NCI-H524 treated with DMSO at 0.1 percent for 48 hours (cell line): ENCODE data around the gene ST6GALNAC1.
A peak's percentile ranks its signal among the peaks of the same experiment; 100 is the strongest.
"Not testable (repeated sequence)": the region's sequence is repeated elsewhere in the genome, so short reads cannot be mapped to it uniquely, and the experiment has no call there.

Source experiments
- DNase-seq: peaks from one replicate; lab custom pipeline; 2025; lab: John Stamatoyannopoulos, UW

Gene ST6GALNAC1

DNA sequence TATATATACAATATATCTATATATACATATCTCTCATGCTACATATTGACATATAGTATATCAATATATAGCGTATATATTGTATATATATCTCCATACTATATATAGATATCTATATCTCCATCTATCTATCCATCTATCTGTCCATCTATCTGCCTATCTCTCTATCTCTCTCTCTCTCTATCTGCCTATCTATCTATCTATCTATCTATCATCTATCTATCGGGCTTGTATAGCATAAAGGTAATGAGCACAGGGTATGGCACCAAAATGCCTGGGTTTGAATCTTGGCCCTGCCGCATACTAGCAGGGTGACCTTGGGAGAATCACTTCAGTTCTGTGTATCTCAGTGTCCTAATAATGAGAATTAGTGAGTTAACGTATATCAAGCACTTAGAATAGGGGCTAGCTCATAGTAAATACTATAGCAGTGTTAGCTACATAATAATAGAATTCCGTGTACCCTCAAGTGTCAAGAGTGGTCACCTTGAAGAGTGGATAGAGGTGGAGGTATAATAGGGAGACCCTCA lies 1.5 kb downstream of the ST6GALNAC1 start:
- DNase-seq, result no peak

DNA sequence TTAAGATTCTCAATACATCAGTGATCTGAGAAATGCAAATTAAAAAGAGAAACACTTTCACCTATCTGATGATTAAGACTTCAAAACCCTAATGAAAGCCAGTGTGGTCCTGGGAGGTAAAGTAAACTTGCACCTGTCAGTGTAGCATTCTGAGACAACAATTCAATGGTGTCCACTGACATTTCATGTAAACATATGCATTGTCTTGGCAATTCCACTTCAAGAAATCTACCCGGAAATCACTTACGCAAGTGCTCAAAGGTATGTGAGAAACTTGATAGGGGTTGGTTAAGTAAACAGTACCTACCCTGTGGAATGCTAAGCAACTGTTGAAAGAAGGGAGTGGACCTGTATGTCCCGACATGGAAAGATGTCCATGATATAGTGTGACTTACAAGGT lies 2.1 kb downstream of the ST6GALNAC1 start:
- no peak for DNase-seq

DNA sequence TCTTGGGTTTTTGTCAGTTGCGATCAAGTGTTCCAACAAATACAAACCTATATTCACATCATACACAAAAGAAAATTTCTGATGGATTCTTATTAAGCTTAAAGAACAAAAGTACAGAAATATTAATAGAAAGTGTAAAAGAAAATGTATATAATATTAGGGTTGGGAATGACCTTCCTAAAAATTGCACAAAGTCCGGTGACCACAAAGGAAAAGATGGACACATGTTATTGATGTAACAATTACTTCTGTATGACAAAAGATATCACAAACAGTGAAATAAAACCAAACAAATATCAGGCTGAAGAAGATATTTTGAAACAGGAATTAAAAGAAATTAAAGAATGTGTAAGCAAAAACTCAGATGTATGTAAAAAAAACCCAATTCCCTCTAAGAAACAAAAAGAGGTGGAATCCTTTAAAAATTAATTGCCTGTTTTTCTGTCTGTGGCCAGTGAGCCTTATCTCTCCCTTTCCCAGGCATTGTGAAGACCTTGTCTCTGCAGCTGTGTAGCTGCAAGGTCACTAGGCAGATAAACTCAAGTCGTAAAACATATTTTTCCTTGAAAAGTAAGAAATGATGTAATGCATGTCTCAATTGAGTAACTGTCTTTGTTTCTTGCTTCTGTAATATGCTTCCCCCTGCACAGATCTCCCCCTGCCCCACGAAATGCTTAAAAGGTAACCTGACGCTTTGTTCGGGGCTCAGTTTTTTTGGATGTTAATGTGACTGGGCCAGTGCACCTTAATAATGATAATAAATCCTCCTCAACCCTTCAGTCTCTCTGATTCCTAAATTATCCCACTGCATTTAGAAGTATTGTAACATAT lies 2.8 kb downstream of the ST6GALNAC1 start:
- DNase-seq, result no peak

DNA sequence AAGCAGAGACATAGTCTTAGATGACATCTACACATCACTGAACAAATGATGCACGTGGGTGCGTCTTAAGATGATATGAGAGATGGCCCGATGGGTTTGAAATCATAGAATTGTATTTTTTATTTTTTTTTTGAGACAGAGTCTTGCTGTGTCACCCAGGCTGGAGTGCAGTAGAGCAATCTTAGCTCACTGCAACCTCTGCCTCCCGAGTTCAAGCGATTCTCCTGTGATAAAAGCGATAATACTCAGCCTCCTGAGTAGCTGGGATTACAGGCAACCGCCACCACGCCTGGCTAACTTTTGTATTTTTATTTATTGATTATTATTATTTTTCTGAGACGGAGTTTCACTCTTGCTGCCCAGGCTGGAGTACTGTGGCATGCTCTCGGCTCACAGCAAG lies 5.3 kb downstream of the ST6GALNAC1 start:
- DNase-seq, result no peak

DNA sequence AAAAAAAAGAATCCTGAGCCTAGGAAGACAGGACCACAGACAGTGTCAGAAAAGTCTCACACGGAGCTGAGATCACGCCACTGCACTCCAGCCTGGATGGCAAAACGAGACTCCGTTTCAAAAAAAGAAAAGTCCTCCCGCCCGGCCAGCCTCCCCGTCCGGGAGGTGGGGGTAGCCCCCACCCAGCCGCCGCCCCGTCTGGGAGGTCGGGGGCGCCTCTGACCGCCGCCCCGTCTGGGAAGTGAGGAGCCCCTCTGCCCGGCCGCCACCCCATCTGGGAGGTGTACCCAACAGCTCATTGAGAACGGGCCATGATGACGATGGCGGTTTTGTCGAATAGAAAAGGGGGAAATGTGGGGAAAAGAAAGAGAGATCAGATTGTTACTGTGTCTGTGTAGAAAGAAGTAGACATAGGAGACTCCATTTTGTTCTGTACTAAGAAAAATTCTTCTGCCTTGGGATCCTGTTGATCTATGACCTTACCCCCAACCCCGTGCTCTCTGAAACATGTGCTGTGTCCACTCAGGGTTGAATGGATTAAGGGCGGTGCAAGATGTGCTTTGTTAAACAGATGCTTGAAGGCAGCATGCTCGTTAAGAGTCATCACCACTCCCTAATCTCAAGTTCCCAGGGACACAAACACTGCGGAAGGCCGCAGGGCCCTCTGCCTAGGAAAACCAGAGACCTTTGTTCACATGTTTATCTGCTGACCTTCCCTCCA lies 6.9 kb downstream of the ST6GALNAC1 start:
- not testable (repeated sequence) for DNase-seq

DNA sequence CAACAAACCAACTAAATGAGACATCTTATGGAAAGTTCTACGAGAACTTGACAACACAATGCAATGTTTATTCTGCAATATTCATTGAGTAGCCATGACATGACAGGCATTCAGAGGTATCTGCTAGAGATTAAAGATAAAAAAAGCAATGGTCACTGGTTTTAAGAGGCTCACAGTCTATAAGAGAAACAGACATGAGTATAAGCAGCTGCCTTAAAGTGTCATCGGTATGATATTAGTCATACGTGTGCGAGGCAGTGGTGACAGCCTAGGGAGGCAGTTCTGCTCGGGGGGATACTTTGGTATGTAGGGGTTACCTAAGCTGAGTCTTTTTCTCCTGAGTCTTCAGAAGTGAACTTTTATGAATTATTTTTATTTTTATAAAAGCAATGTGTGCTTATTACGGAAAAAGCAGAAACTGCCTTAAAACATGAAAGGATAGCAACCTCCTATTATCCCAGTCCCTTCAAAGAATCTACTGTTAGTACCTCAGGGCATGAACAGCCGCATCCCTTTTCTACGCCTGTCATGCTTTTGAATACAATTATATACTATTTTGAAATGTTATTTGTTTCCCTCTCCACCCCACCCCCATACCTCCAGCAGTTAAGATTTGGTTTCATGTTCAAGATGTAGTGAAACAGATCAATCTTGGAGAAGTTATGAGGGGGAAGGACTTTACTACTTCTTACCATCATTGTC lies 7.7 kb downstream of the ST6GALNAC1 start:
- DNase-seq, result no peak

DNA sequence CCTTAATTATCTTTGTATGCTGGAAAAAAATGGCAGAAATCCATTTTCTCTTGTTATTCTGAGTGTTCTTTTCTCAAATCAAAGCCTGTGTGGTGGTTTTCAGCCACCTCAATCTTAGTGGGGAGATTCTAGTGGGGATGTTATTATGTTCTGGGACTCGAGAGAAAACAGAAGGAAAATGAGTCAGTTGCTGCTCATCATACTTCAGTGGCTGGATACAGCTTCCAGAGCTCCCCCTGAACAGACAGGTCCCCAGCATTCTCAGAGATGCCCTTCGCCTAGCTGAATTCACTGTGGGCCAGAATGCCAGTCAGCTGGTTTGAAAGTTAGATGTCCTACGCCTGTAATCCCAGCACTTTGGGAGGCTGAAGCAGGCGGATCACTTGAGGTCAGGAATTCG lies 8.5 kb downstream of the ST6GALNAC1 start:
- DNase-seq, result no peak

DNA sequence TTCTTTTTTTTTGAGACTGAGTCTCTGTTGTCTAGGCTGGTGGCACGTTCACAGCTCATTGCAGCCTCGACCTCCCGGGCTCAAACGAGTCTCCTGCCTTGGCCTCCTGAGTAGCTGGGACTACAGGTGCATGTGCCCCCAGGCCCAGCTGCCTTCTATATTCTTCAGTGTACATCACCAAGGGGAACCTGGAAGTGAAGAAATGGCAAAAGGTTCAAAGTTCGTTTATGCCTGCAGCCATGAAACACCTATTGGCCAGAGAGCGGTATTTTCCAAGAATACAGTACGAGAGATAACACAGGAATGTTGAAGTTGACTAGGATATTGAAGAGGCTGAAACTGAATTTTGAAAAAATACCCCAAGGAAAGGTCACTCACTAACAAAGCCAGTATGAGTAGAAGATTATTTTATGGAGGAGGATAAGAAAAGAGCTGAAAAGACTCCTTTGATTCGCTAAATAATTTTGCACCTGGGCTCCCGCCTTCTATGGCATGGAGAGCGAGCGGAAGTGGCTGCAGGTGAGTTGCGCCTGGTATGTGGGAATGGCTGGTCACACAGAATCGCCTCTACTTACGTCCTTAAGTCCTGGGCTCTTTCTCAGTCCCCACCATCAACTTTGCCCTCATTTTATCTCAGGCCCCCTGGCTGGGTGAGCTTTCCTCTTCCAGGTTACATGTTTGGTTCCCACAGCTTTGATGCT lies 9.8 kb downstream of the ST6GALNAC1 start:
- DNase-seq, result no peak

DNA sequence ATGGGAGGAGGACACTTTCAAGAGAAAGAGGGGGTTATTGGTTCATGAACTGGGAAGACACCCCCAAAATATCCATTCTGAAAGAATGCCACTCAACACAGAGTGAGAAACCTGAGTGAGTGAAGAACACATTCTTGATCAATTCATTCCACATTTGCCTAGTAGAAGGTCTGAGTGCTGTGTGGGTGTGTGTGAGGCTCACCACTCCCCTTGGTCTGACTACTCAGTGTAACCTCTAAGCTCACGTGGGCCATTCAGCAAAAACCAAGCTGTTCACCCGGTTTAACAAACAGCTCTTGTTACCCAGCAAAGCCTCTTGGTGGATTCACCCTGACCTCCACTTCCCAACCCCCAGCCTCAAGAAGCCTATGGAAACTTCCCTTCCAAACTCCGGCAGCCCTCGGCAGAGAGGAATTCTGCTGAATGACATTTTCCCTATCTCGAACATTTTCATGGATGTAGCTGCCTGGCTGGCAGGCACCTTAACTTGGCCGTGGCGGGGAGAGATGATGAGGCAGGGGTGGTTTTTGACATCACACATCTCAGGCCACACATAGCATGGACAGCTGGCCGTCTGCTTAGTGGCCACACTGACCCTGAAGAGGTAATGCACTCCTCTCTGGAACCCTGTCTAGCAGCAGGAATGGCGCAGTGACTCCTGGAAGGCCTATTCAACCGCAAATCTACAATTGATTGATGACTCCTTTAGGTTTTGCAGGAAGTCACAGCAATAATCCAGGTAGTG lies 11.6 kb downstream of the ST6GALNAC1 start:
- no peak for DNase-seq

DNA sequence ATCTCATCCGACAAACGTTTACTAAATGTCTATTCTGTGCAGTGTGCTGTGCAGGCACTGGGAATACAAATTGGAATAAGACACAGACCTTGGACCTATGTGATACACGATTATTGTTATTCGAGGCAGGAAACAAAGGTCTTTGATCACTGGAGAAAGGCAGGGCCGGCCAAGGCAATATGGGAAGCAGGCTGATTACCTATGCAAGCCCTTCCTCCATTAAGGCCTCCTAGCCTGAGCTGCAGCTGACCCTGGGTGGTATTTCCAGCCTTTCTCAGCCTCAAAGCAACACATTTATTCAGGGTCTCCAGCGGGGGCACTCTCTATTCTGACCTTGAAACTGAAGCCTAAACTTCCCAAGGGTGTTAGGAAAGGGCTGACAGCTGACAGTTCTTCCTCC lies 13.4 kb downstream of the ST6GALNAC1 start:
- DNase-seq, result no peak

DNA sequence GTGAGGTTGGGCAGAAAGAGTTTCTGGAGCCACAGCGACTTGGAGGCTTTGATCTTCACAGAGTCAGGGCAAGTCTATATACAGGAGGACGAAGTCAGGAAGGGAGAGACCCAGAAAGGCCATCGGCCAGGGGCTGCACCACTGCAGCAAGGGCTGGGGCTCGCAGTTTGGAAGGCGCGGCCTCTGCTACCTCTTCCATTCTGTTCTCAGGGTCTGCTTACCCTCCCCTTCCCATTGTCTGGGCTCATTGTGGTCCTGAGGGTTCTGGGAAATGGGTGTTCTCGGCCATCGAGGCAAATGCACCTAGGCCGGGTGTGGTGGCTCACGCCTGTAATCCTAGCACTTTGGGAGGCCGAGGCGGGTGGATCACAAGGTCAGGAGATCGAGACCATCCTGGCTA lies 16.0 kb downstream of the ST6GALNAC1 start:
- no peak for DNase-seq

DNA sequence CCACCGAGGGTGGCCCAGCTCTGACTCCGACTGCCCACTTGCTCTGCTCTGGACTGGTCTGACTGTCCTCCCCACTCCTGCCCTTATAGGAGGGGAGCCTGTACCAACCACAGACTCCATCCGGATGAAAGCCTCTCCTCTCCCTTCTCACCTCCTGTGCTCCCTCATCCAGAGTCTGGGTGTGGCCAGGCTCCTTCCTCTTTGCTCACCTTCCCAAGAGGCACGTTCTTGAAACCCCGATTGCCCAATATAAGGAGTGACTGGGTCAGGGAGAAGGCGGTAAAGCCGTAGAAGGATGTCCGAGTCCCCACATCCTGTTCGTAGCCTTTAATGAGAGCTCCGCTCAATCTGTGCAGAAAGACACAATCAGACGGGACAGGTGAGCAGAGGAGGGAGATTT lies 17.1 kb downstream of the ST6GALNAC1 start:
- no peak for DNase-seq

DNA sequence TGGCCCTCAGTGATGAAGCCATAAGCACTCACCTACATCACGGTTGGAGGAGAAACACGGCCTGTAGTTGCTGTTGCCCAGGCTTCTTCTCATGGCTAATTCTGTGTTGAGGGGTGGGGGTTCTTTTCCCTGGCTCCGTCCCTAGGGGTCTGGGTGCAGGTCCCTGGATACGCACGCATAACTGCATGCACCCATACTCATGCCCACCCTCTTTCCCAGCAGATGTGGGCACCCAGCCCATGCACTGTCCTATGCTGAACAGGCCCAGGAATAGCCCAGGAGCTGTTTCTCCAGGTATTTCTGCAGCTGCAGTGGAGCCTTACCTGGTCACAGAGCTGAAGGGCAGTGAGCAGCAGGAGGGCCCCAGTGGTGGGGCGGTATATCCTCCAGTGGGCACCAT lies 18.1 kb downstream of the ST6GALNAC1 start:
- DNase-seq, result no peak

DNA sequence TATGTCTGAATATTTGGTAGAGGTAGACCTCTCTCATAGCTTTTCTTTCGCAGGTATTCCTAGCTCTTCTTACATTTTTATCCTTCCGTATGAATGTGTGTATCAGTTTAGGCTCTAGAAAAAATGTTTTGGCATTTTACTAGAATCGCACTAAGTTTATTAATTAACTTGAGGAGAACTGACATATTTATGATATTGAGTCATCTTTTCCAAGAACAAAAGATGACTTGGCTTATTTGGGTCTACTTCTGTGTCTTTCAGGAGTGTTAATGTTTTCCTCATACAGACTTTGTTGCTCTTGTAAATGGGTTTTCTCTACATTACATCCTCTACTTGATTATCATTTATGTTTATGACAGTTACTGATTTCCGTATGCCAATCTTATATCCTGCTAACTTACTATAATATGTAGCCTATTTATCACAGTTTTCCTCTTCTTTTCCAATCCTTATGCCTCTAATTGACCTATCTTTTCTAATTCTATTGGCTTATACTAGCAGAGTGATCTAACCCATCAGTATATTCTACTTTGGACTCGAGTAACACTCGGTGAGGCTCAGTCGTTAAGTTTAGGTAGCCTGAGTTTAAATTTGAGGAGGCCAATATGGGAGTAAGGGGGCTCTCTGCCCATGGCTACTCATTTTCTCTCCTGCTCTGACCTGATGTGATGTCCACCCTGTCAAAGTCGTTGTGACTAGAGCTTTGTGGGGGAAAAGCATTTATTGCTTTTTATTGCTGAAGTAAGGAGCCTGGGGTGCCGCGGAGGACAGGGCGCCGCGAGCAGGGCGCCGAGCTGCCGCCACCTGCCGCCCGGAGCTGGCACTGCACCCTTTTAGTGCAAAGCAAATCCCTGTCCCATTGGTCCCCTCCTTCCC lies 20.0 kb downstream of the ST6GALNAC1 start:
- DNase-seq, result no peak

DNA sequence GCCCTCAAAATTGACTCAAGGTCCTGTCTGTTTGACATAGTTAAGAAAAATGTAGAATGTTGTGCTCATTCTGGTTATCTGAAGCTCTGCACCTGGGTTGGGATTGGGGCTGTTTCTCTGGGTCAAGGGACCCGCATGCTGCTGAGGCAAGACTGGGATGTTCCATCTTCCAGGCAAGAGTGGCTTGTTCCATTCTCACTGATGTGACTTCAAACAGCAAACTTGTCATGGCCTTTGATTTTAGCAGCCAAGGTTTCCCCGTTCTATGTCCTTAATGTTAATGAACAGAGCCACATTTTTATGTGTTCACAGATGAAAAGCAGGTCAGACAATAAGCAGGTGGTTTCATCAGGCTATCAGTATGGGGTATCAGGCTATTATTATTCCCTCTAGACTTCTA lies 25.7 kb downstream of the ST6GALNAC1 start:
- DNase-seq, result no peak

DNA sequence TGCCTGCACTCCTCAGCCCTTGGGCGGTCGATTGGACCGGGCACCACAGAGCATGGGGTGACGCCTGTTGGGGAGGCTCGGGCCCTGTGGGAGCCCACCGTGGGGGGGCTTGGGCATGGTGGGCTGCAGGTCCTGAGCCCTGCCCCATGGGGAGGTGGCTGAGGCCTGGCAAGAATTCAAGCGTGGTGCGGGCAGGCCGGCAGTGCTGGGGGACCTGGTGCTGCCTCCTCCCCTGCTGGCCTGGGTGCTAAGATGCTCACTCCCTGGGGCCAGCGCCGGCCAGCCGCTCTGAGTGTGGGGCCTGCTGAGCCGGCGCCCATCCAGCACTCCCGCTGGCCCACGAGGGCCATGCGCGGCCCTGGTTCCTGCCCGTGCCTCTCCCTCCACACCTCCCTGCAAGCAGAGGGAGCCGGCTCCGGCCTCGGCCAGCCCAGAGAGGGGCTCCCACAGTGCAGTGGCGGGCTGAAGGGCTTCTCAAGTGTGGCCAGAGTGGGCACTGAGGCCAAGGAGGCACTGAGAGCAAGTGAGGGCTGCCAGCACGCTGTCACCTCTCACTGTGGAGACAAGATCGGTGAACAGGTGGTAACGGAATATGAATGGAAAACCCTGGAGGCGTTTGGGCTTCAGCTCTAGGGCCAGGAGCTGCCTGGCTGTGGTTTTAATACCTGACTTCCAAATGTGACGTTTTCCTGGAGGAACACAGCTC lies 28.5 kb downstream of the ST6GALNAC1 start:
- no peak for DNase-seq

DNA sequence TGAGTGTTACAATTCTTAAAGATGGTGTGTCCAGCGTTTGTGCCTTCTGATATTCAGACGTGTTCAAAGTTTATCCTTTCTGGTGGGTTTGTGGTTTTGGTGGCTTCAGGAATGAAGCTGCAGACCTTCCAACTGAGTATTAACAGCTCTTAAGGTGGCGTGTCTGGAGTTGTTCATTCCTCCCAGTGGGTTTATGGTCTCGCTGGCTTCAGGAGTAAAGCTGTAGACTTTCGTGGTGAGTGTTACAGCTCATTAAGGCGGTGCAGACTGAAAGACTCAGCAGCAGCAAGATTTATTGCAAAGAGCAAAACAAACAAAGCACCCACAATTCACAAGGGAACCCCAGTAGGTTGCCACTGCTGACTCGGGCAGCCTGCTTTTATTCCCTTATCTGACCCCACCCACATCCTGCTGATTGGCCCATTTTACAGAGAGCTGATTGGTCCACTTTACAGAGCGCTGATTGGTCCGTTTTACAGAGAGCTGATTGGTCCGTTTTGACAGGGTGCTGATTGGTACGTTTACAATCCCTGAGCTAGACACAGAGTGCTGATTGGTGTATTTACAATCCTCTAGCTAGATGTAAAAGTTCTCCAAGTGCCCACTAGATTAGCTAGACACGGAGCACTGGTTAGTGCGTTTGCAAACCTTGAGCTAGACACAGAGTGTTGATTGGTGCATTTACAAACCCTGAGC lies 29.3 kb downstream of the ST6GALNAC1 start:
- not testable (repeated sequence) for DNase-seq

DNA sequence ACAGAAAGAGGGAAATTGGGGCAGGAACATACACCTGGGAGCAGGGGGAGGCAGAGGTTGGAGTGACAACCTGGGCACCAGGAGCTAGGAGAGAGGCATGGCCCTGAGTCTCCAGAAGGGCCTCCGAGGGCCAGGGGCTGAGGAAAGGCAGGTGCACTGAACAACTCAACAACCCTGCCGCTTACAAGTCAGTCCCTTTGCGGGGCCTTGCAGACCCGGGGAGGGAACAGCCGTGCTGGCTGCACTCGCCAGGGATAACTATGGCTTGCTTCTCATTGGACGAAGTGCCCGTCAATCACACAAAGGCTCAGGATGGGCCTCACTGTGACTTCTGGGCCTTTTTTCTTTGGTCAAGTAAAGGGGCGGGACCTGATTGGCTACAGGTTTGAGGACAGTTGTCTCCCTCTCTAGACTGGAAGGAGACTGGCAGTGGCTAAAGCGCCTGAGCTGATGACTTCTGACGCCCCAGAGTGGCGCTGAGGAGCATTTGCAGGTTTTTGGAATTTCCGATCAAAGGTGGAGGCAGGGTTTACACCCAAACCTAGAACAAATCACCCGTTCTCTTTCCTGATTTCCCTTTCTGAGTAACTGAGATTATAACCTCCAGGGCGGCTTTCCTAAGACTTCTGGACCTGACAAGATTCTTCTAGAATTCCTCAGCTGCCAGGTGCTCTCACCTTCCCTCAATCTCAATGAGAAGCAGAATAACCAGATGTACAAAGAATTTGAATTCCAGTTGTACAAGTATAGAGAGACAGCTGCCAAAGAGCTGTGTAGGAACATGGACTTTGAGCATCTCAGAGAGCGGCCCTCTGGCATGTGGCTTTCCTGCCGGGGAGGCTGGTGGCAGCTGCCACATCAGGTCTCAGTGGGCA lies 30.3 kb downstream of the ST6GALNAC1 start:
- DNase-seq, result peak; percentile 39
